ENCODE results near the gene PDE10A.

- TF ChIP-seq CTCF (IDR thresholded peaks at IDR 0.05; ENCODE audit: low read length) (no peak), EZH2 (IDR thresholded peaks at IDR 0.05; ENCODE audit: borderline replicate concordance, low read length) (no peak)
Measured at GRCh38 chr6:165663377-165663735, 315 bp upstream of the PDE10A start.

All from OCI-LY1 (cell line).